ENCODE measurements around the gene PRTFDC1.
"Not testable (repeated sequence)": the region's sequence is repeated elsewhere in the genome, so short reads cannot be mapped to it uniquely, and the experiment has no call there.

Gene PRTFDC1

DNA sequence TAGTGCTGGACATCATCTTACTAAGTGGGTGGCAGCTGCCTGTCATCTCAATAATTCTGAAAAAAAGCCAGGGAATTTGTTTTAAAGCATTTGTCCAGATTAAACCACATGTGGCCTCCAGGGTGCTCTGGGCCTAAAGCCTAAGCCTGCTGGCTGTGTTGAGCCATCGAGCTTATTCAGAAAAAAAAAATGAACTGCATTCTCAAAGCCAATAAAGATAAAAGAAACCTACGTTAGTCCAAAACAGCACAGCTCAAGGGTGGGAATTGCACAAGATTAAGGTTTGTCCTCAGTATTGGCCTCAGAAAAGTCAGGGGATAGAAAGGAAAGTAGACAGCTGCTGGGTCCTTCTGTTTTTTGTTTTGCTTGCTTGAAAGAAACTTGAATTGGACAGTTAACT is 22.6 kb upstream of the PRTFDC1 start:
- Mint-ChIP-seq H3K4me1 (ENCODE audit: low read depth) (peaks cover 3% of the 10 kb centered on the region), H3K4me3 (no peak overlapping the region), H3K9me3 (ENCODE audit: low read depth) (no peaks in the 10 kb centered on the region), H3K36me3 (no peaks in the 10 kb centered on the region), H3K27me3 (no peaks in the 10 kb centered on the region), H3K27ac (no peak overlapping the region)

DNA sequence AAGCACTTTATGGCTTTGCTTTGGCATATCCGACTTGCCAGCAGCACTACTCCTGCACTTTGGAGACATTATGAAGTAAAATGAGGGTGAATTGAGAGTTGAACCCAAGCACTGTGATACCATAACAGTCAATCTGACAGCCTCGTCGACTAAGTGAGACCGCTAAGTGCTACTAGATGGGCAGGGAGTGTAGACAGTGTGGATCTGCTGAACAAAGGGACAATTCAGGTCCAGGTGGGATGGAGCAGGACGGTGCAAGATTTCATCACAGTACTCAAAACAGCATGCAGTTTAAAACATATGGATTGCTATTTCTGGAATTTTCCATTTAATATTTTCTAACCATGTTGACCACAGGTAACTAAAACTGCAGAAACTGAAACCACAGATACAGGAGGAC is 20.8 kb upstream of the PRTFDC1 start:
- Mint-ChIP-seq H3K9me3 (ENCODE audit: low read depth) (no peaks in the 10 kb centered on the region), H3K27me3 (no peaks in the 10 kb centered on the region), H3K4me3 (no peak overlapping the region), H3K36me3 (no peaks in the 10 kb centered on the region), H3K27ac (no peak overlapping the region), H3K4me1 (ENCODE audit: low read depth) (peaks cover 2% of the 10 kb centered on the region)

DNA sequence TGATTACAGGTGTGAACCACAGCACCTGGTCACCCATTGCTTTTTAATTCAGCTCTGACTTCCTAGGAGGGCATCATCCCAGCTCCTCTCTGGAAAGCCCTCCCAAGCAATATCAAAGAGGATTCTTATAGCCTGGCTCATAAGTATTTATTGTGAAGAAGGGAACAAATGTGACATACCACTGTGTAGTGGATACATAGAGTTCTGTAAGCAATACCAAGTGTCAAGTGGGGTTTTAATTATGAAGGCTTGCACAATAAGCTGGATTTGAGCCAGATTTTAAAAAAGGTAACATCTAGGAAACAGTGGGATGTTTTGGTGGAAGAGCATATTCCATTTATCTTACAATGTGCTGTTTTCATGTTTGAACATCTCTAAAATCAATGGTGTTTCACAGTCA is 19.0 kb upstream of the PRTFDC1 start:
- H3K4me3 Mint-ChIP-seq, result no peak overlapping the region
- no peaks in the 10 kb centered on the region for H3K9me3 Mint-ChIP-seq (ENCODE audit: low read depth)
- H3K4me1 Mint-ChIP-seq (ENCODE audit: low read depth), result peaks cover 2% of the 10 kb centered on the region
- H3K27me3 Mint-ChIP-seq, result no peaks in the 10 kb centered on the region
- no peak overlapping the region for H3K27ac Mint-ChIP-seq
- H3K36me3 Mint-ChIP-seq, result no peaks in the 10 kb centered on the region

DNA sequence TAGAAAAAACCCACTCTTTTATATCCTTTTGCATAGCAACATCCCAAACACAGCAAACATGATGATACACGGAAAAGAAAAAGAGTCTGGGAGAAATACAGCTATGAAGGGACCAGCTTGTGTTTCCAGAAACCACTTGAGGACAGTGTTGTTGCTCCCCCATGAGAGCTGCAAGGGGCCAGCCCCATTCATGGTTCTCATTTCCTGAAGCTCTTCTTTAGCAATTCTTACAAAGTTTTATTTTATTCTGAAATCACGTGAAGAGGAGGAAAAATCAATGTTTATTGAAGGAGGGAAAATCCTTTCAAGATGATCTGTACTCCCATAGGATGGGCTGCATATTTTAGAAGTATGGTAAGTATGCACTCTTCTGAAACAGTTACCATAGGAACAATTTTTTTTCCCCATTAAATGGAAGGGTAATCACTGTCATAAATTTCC is 17.5 kb upstream of the PRTFDC1 start:
- no peaks in the 10 kb centered on the region for H3K9me3 Mint-ChIP-seq (ENCODE audit: low read depth)
- H3K27ac Mint-ChIP-seq, result no peak overlapping the region
- H3K4me3 Mint-ChIP-seq, result no peak overlapping the region
- no peaks in the 10 kb centered on the region for H3K27me3 Mint-ChIP-seq
- peaks cover 3% of the 10 kb centered on the region for H3K36me3 Mint-ChIP-seq
- H3K4me1 Mint-ChIP-seq (ENCODE audit: low read depth), result peaks cover 2% of the 10 kb centered on the region

DNA sequence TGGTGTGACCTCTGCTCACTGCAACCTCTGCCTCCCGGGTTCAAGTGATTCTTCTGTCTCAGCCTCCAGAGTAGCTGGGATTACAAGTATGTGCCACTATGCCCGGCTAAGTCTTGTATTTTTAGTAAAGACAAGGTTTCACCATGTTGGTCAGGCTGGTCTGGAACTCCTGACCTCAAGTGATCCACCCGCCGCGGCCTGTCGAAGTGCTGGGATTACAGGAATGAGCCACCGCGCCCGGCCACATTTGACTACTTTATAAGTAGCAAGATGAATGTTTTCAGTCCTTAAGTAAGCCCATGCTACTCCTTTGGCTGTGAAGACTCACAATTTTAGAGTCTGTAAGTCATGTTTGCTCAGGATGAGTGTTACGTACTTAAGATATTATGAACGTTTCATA is 16.5 kb upstream of the PRTFDC1 start:
- not testable (repeated sequence) for H3K4me3 Mint-ChIP-seq; H3K27me3 Mint-ChIP-seq; H3K4me1 Mint-ChIP-seq (ENCODE audit: low read depth); H3K36me3 Mint-ChIP-seq; H3K27ac Mint-ChIP-seq; H3K9me3 Mint-ChIP-seq (ENCODE audit: low read depth)

DNA sequence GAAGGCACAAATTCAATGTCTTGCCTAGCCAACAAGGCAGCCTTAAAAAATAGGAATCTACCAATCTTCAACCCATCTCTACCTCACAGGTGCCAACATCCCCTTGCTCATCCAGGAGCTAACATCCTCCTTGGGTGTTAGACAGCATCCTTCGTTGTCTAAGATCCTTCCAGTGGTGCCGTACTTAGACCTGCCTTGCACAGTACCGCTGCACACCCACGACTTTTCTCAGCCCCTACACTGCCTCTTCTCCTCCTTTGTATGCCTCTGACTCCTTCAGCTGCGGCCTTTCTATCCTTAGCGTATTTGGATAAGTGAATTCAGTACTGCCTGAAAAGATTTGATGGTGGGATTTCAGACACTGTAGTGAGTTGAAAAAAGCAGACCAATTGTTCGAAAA is 15.9 kb upstream of the PRTFDC1 start:
- H3K4me3 Mint-ChIP-seq, result no peak overlapping the region
- no peaks in the 10 kb centered on the region for H3K27me3 Mint-ChIP-seq
- peaks cover 2% of the 10 kb centered on the region for H3K4me1 Mint-ChIP-seq (ENCODE audit: low read depth)
- no peaks in the 10 kb centered on the region for H3K9me3 Mint-ChIP-seq (ENCODE audit: low read depth)
- peaks cover 3% of the 10 kb centered on the region for H3K36me3 Mint-ChIP-seq
- H3K27ac Mint-ChIP-seq, result no peak overlapping the region

DNA sequence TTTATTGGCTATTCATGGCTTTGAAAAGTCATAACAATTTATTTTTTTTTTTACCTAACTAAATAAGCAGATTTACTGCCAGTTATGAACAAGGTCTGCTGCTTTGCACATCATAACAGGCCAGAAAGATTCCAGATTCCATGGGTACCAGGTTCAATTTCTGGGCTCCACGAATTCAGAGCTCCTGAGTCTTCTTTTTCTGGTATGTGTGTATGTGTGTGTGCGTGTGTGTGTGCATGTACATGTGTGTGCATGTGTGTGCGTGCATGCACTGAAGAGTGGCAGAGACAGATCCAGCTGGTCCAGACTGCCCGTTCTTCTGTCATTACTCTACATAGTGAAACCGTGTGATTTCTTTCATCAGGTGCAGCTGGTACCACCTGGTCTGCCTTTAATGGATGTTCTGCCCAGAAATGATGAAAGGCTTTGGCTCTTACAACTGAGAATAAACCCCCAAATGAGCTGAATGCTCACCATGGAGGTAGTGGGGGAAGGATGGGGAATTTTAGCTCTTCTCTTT is 14.6 kb upstream of the PRTFDC1 start:
- Mint-ChIP-seq H3K27me3 (no peaks in the 10 kb centered on the region), H3K4me3 (no peak overlapping the region), H3K36me3 (peaks cover 5% of the 10 kb centered on the region), H3K9me3 (ENCODE audit: low read depth) (no peaks in the 10 kb centered on the region), H3K27ac (no peak overlapping the region), H3K4me1 (ENCODE audit: low read depth) (peaks cover 2% of the 10 kb centered on the region)

DNA sequence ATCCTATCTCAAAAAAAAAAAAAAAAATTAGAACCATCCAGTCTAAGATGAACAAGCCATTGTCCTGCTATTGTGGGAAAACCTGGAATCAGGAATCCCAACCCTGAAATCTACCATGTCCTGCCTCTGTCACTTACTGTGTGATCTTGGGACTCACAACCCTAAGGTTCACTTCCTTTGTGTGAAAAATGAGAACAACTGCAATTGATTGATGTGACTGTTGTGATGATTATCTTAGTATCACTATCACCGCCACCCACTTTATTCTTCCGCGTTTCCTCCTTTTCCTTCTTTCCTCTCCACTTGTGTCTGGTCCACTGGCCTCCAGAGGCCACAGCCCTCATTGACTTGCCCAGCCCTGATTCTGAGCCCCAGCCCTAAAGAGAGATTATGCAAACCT is 12.6 kb upstream of the PRTFDC1 start:
- H3K27ac Mint-ChIP-seq, result no peak overlapping the region
- H3K4me1 Mint-ChIP-seq (ENCODE audit: low read depth), result peaks cover under 1% of the 10 kb centered on the region
- H3K9me3 Mint-ChIP-seq (ENCODE audit: low read depth), result no peaks in the 10 kb centered on the region
- no peaks in the 10 kb centered on the region for H3K27me3 Mint-ChIP-seq
- peaks cover 8% of the 10 kb centered on the region for H3K36me3 Mint-ChIP-seq
- H3K4me3 Mint-ChIP-seq, result no peak overlapping the region

DNA sequence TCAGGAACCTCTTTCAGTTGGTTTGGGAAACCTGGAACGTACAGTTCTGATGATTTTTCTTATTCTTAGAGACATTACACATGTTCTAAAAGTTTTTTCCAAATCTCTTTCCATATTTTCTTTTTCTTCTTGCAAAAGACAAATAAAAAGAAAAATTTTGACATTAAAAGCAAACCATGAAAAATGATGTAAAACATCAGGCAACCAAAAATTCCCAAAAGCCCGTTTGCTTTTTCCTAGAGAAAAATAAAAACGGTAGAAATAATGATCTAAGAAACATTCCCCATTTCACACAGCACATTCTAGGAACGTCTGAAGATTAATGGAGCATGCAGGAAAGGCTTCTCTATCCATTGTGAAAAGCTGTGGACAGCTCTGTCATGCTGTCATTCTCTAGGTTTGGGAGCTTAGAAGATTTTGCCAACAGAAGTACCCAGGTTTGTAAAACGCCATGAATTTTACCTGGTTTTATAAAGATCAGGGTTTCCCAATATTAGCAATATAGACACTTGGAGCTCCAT is 11.2 kb upstream of the PRTFDC1 start:
- Mint-ChIP-seq H3K4me3 (no peak overlapping the region), H3K4me1 (ENCODE audit: low read depth) (no peaks in the 10 kb centered on the region), H3K36me3 (peaks cover 8% of the 10 kb centered on the region), H3K9me3 (ENCODE audit: low read depth) (no peaks in the 10 kb centered on the region), H3K27ac (no peak overlapping the region), H3K27me3 (no peaks in the 10 kb centered on the region)

DNA sequence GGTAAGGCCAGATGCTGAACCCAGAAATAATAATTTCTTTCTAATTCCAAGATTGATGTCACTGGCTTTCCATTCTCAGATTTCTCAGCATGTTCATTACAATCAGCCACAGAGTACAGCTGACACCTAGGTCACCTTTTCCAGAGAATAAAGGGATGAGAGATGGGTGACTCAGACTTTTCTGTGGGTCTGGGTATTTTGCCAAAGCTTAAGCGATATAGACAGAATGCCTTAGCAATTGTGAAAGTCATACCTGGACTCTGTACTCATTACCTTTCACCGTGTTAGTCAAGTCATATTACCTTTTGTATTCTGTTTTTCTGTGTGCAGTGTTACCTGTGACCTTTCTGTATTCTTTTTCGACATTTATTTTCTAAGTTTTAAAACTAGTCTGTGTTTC is 10.6 kb upstream of the PRTFDC1 start:
- no peaks in the 10 kb centered on the region for H3K27me3 Mint-ChIP-seq
- H3K4me3 Mint-ChIP-seq, result no peak overlapping the region
- H3K36me3 Mint-ChIP-seq, result peaks cover 8% of the 10 kb centered on the region
- no peaks in the 10 kb centered on the region for H3K4me1 Mint-ChIP-seq (ENCODE audit: low read depth)
- no peak overlapping the region for H3K27ac Mint-ChIP-seq
- H3K9me3 Mint-ChIP-seq (ENCODE audit: low read depth), result no peaks in the 10 kb centered on the region

DNA sequence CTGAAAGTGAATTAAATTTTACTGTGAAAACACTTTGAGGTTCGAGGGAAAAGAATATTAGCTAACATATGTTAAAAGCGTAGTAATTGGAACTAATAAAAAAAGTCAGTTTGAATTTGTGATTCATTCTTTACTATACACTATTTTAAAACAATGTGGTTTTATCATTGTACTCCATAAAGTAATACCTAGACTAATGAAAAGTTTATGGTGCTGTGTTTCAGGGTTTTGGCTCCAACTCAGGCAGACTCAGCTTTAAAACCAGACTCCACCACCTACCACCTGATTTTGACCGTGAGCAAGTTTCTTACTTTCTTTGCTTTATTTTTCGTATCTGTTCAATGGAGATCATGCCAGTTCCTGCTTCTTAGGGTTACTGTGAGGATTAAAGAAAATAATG is 9.2 kb upstream of the PRTFDC1 start:
- Mint-ChIP-seq H3K36me3 (peaks cover 8% of the 10 kb centered on the region), H3K4me3 (no peak overlapping the region), H3K9me3 (ENCODE audit: low read depth) (no peaks in the 10 kb centered on the region), H3K4me1 (ENCODE audit: low read depth) (no peaks in the 10 kb centered on the region), H3K27ac (no peak overlapping the region), H3K27me3 (no peaks in the 10 kb centered on the region)

DNA sequence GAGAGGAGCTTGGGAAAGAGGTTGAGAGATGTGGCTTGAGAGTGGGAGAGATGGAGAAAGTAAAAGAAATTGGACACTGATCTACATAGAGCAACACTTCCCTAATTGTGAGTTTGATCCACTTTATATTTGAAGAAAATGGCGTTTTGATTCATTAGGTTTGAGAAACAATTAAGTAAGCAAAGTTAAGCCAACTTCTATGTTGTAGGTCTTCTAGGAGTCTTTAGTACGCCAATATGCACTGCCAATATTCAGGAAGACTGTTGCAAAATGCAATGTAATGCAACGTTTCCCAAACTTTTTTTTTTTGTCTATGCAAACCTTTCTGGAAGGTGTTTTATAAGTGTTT is 7.0 kb upstream of the PRTFDC1 start:
- H3K27ac Mint-ChIP-seq, result no peak overlapping the region
- H3K36me3 Mint-ChIP-seq, result peaks cover 5% of the 10 kb centered on the region
- no peak overlapping the region for H3K4me3 Mint-ChIP-seq
- no peaks in the 10 kb centered on the region for H3K9me3 Mint-ChIP-seq (ENCODE audit: low read depth)
- H3K27me3 Mint-ChIP-seq, result no peaks in the 10 kb centered on the region
- H3K4me1 Mint-ChIP-seq (ENCODE audit: low read depth), result no peaks in the 10 kb centered on the region

DNA sequence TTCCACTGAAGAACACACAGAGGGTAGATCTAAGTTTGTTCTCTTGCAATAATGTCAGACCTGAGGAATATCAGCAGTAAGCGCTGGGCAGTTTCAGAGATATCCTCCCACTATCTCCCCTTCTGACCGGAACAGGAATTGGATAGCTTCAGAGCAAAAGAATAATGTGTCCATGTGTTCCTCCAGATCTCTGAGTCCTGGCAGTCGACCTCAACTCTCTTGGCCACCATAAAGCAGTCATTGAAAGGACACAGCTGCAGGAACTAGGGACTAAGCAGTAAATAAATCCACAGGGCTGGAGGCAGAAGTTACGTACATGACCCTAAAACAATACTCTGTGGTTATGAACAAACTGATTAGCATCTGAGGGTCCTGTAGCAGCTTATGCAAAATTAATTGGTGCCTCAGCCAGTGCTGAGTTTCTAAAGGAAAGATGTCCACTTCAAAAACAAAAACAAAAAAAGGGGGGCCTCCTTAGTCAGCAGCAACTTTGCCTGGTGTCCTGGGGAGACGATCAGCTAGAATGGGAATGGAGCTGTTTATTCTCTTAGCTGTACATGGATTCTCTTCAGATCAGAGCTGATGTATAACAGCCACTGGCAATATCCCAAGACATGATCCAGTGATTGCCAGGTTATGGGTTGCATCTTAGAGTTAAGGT is 6.4 kb upstream of the PRTFDC1 start:
- Mint-ChIP-seq H3K27ac (no peak overlapping the region), H3K36me3 (peaks cover 5% of the 10 kb centered on the region), H3K27me3 (no peaks in the 10 kb centered on the region), H3K9me3 (ENCODE audit: low read depth) (no peaks in the 10 kb centered on the region), H3K4me1 (ENCODE audit: low read depth) (no peaks in the 10 kb centered on the region), H3K4me3 (no peak overlapping the region)

DNA sequence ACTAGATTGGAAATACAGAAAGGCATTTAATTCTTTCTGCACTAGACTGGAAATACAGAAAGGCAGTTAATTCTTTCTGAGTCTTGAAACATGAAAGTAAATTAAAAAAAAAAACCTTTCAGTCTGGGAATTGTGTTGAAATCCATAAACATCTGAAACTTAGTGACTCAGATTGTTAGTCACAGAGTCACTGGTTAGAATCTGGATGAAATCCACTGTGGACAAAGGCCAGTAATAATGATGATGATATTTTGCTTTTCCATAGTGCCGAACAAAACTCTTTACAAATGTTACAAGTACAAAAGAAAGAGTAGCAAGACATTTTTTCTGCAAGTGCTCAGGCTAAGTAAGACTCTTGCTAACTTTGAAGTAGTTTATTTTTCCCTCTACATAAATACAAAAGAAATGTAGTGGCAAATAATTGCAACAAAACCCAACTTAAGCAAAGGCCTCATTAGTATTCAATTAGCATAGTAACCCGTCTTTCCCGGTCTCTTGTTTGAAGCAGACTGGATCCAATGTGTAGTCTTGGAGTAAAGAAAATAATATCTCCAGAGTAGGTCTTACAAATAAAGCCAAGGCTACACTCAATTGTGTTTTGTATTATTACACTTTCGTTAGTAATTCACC is 5.8 kb upstream of the PRTFDC1 start:
- Mint-ChIP-seq H3K4me3 (no peak overlapping the region), H3K36me3 (peaks cover 5% of the 10 kb centered on the region), H3K9me3 (ENCODE audit: low read depth) (no peaks in the 10 kb centered on the region), H3K4me1 (ENCODE audit: low read depth) (peaks cover 4% of the 10 kb centered on the region), H3K27ac (no peak overlapping the region), H3K27me3 (no peaks in the 10 kb centered on the region)

DNA sequence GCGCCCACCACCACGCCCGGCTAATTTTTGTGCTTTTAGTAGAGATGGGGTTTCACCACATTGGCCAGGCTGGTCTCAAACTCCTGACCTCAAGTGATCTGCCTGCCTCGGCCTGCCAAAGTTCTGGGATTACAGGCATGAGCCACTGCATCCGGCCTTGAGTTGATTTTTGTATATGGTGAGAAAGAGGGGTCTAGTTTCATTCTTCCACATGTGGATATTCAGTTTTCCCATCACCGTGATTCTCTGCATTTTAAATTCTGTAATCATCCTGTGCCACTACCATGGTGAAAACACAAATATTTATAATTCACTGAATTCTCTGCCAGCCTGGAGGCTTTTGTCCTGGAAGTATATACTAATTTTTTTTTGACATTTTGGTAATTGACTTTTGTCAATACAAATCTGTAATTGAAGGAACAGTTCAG is 5.2 kb upstream of the PRTFDC1 start:
- H3K36me3 Mint-ChIP-seq; H3K27me3 Mint-ChIP-seq; H3K9me3 Mint-ChIP-seq (ENCODE audit: low read depth); H3K4me1 Mint-ChIP-seq (ENCODE audit: low read depth); H3K4me3 Mint-ChIP-seq; H3K27ac Mint-ChIP-seq: not testable (repeated sequence)

DNA sequence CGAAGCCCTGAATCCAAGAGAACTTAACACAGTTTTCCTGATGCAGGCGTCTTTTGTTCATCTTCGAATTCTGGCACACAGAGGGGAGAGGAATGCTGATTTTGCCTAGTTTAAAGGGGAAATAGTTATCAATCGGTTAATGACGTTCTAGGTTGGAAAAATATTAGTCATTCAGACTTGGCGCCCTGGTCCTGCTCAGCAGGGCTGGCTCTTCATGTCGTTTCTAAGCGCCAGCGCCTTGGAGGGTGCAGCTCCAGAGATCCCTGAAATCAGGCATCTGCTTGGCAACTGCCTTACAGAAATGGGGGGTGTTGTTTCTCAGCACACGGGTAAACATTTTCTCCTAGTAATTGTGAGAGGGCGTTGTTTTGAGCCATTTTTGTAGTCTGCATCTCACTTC is 1.3 kb upstream of the PRTFDC1 start:
- no peaks in the 10 kb centered on the region for H3K9me3 Mint-ChIP-seq (ENCODE audit: low read depth)
- H3K27ac Mint-ChIP-seq, result peak overlapping the region; percentile 61
- no peaks in the 10 kb centered on the region for H3K27me3 Mint-ChIP-seq
- H3K4me1 Mint-ChIP-seq (ENCODE audit: low read depth), result peaks cover 16% of the 10 kb centered on the region
- no peaks in the 10 kb centered on the region for H3K36me3 Mint-ChIP-seq
- H3K4me3 Mint-ChIP-seq, result peak overlapping the region; percentile 78

All from activated naive CD8-positive, alpha-beta T cell (primary cell).